ENCODE measurements around the gene JADE2.

- no peak for TF ChIP-seq PATZ1 (CRISPR knock-in tag; IDR thresholded peaks at IDR 0.05; ENCODE audit: borderline replicate concordance)
- no peak for TF ChIP-seq OSR1 (CRISPR knock-in tag; IDR thresholded peaks at IDR 0.05)
- no peak for TF ChIP-seq ZFP30 (CRISPR knock-in tag; IDR thresholded peaks at IDR 0.05)
- no peak for TF ChIP-seq POU6F1 (CRISPR knock-in tag; IDR thresholded peaks at IDR 0.05; ENCODE audit: borderline replicate concordance, low read depth)
- TF ChIP-seq ZNF565 (CRISPR knock-in tag; conservative IDR thresholded peaks at IDR 0.05; ENCODE audit: low read depth) = no peak
- TF ChIP-seq ARNTL (CRISPR knock-in tag; IDR thresholded peaks at IDR 0.05; ENCODE audit: borderline replicate concordance, low read depth) = no peak
- TF ChIP-seq ZFP3 (CRISPR knock-in tag; IDR thresholded peaks at IDR 0.05) = no peak
Measured at GRCh38 chr5:134534058-134534725, 8.7 kb downstream of the JADE2 start.

All from SK-N-SH treated with all-trans-retinoic acid at 6 μM for 48 hours (cell line).